KOPT-K1 (cell line): Measurements from ENCODE around the gene SOD1.

Experiments
- H3K27ac ChIP-seq: fragments of 200-600 bp; sonication (generic); 2 replicates; pipeline ENCODE4 v1.5.1; 2016; ENCODE audit warnings: antibody characterized with exemption, mild to moderate bottlenecking, low read depth, low read length; ENCODE audit not compliant: poor library complexity, severe bottlenecking
- H3K36me3 ChIP-seq: fragments of 200-600 bp; sonication (generic); 2 replicates; pipeline ENCODE4 v1.5.1; 2017; ENCODE audit warnings: antibody characterized with exemption, mild to moderate bottlenecking, low read length, moderate library complexity; ENCODE audit not compliant: insufficient read depth
- H3K9me3 ChIP-seq: fragments of 200-600 bp; sonication (generic); 2 replicates; pipeline ENCODE4 v1.5.1; 2017; ENCODE audit warnings: antibody characterized with exemption, low read length, mild to moderate bottlenecking; ENCODE audit not compliant: insufficient read depth, poor library complexity, severe bottlenecking

The SOD1 gene

GRCh38 chr21:31666445-31667010, 7.0 kb downstream of the SOD1 start:
- Histone ChIP-seq H3K36me3 (peaks cover 95% of the 10 kb centered on the region), H3K27ac (no peak overlapping the region), H3K9me3 (no peaks in the 10 kb centered on the region)

DNA sequence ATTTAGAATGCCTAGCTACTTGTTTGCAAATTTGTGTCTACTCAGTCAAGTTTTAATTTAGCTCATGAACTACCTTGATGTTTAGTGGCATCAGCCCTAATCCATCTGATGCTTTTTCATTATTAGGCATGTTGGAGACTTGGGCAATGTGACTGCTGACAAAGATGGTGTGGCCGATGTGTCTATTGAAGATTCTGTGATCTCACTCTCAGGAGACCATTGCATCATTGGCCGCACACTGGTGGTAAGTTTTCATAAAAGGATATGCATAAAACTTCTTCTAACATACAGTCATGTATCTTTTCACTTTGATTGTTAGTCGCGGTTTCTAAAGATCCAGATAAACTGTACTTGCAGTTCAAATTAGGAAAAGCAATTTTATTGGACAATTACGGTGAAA, 7.6 kb downstream of the SOD1 start:
- Histone ChIP-seq H3K27ac (peak overlapping the region; percentile 32), H3K9me3 (no peaks in the 10 kb centered on the region), H3K36me3 (peaks cover 95% of the 10 kb centered on the region)

- Histone ChIP-seq H3K36me3 (peaks cover 92% of the 10 kb centered on the region), H3K27ac (peak overlapping the region; percentile 32), H3K9me3 (no peaks in the 10 kb centered on the region)
Measured at GRCh38 chr21:31667639-31668038, 8.1 kb downstream of the SOD1 start.

GRCh38 chr21:31668651-31669491, 9.4 kb downstream of the SOD1 start:
- H3K9me3 ChIP-seq = no peaks in the 10 kb centered on the region
- no peak overlapping the region for H3K27ac ChIP-seq
- peaks cover 80% of the 10 kb centered on the region for H3K36me3 ChIP-seq

DNA sequence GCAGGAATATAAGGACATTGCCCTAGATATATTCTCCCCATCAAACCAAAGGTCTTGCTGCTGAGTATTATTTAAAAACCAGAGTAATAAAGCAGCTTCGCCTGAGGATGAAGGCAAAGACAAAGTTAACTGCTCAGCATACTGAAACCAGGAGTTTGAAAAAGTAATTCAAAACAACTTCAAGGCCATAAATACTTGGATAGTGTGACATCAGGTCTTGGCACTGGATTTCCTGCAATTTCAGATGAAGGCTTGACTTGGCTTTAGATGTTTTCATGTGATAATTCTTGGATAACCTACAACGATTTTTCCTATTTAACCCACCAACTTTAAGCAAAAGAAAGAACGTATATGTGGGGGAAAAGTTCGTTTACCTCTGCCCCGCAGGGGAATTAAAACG, 10.6 kb downstream of the SOD1 start:
- no peaks in the 10 kb centered on the region for H3K9me3 ChIP-seq
- no peak overlapping the region for H3K27ac ChIP-seq
- peaks cover 69% of the 10 kb centered on the region for H3K36me3 ChIP-seq

GRCh38 chr21:31671146-31671716, 11.7 kb downstream of the SOD1 start:
- Histone ChIP-seq H3K9me3 (no peaks in the 10 kb centered on the region), H3K36me3 (peaks cover 68% of the 10 kb centered on the region), H3K27ac (peak overlapping the region; percentile 34)

DNA sequence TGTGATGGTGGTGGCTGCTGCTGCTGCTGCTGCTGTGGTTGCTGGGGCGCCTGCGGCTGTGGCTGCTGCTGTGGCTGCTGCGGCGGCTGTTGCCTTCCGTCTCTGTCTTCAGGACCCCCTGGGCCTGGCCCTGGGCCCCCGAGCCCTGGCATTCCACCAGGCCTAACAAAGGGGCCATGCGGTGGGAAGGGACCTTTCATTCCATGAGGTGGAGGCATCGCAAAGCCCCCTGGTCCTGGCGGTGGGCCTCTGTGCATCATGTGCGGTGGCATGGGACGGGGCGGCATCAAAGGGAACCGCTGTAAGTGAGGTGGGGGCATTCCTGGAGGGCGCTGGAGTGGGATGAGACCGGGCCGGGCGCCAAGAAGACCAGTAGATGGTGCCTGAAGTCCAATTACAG, 12.4 kb downstream of the SOD1 start:
- peaks cover 61% of the 10 kb centered on the region for H3K36me3 ChIP-seq
- peak overlapping the region; percentile 34 for H3K27ac ChIP-seq
- H3K9me3 ChIP-seq = no peaks in the 10 kb centered on the region

DNA sequence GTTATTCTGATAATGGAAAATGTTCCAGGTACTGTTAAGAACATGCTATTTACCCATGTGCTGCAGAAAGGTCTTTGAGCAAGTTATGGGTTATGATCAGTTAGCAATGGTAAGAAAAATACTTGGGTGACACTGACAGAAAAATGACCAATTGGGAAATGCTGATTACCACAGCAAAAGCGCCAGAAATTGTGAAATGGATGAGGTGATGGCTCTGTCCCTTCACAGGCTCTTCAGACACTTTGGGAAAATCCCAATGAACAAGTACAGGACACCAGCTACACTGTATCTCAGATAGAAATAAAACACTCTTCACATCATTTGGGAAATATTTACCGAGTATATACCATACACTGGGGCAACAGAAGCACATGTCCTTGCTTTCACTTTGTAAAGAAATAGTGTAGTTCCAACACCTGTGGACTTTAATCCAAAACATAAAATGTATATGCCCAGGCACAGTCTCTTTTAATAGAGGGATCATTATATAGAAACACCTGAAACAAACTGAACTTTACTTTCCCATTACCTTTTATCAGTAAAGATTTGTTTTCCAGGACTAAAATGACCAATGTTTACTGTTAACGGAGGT, 13.9 kb downstream of the SOD1 start:
- H3K9me3 ChIP-seq = no peaks in the 10 kb centered on the region
- H3K27ac ChIP-seq = no peak overlapping the region
- peaks cover 61% of the 10 kb centered on the region for H3K36me3 ChIP-seq

DNA sequence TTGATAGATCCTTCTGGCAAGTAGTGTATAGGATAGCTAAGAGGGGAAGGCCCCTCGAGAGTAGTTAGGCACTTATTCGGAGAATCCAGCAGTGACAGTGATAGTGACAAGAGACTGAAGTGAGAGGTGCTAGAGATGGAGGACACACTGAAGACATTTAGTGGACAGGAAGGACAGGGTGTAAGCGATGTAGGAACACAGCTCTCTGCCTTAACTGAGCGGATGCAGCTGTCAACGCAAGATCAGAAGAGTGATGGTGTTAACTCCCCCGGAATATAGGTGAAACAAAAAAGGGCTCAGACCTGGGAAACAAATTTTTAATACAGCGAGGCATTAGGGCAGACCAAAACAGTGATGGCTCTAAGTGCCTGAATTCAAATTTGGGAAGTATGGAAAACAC, 15.8 kb downstream of the SOD1 start:
- Histone ChIP-seq H3K36me3 (peaks cover 61% of the 10 kb centered on the region), H3K9me3 (no peaks in the 10 kb centered on the region), H3K27ac (no peak overlapping the region)

GRCh38 chr21:31675960-31676359, 16.5 kb downstream of the SOD1 start:
- Histone ChIP-seq H3K27ac (no peak overlapping the region), H3K9me3 (no peaks in the 10 kb centered on the region)

GRCh38 chr21:31677047-31677446, 17.6 kb downstream of the SOD1 start:
- Histone ChIP-seq H3K27ac (no peak overlapping the region), H3K36me3 (peaks cover 64% of the 10 kb centered on the region)

More at GRCh38 chr21:31675960-31676359, 16.5 kb downstream of the SOD1 start:
- H3K36me3 ChIP-seq = peaks cover 63% of the 10 kb centered on the region

GRCh38 chr21:31678478-31678877, 19.0 kb downstream of the SOD1 start:
- H3K27ac ChIP-seq = no peak overlapping the region
- no peaks in the 10 kb centered on the region for H3K9me3 ChIP-seq
- H3K36me3 ChIP-seq = peaks cover 75% of the 10 kb centered on the region

More at GRCh38 chr21:31677047-31677446, 17.6 kb downstream of the SOD1 start:
- H3K9me3 ChIP-seq = no peaks in the 10 kb centered on the region

GRCh38 chr21:31682620-31683019, 23.1 kb downstream of the SOD1 start:
- Histone ChIP-seq H3K9me3 (no peaks in the 10 kb centered on the region), H3K27ac (no peak overlapping the region), H3K36me3 (peaks cover 99% of the 10 kb centered on the region)

- Histone ChIP-seq H3K27ac (no peak overlapping the region), H3K9me3 (no peaks in the 10 kb centered on the region), H3K36me3 (peaks cover 99% of the 10 kb centered on the region)
Measured at GRCh38 chr21:31683029-31683428, 23.5 kb downstream of the SOD1 start.

DNA sequence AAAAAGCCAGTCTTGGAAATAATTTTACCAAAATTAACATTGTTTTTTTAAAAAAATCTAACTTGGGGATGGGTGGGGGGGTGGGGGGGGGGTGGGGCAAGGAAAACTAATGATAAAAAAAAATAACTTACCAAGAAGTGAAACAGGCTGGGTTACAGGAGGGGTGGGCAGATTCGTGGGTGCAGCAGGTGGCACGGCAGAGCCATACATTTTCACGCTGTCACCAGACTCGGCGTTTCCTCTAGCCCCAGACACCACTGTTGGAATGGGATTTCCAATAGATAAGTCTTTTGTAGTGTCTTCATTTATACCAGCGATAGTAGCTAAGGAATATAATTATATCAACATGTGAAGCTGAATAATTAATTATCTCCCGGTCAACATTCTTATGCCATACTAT, 25.4 kb downstream of the SOD1 start:
- H3K36me3 ChIP-seq = peaks cover 99% of the 10 kb centered on the region
- no peaks in the 10 kb centered on the region for H3K9me3 ChIP-seq
- H3K27ac ChIP-seq = no peak overlapping the region
